Activated CD8-positive, alpha-beta memory T cell treated with anti-CD3 and anti-CD28 coated beads for 36 hours (primary cell): Measurements from ENCODE around the gene AGFG1. TPM values are rescaled to one million over a fixed set of nuclear protein-coding genes. Genes with fewer than 3 reads are reported as not detected.
"Not testable (repeated sequence)": the region's sequence is repeated elsewhere in the genome, so short reads cannot be mapped to it uniquely, and the experiment has no call there.

Experiments
- CTCF ChIA-PET: fragments of 350-600 bp; sonication (Branson Sonifier 250); formaldehyde crosslinking; loops from one replicate; lab custom pipeline; 2021; ENCODE audit warnings: antibody characterized with exemption; lab: Charles Lee
- POLR2A ChIA-PET: fragments of 350-600 bp; sonication (Branson Sonifier 250); formaldehyde crosslinking; loops from one replicate; lab custom pipeline; 2021; ENCODE audit warnings: antibody characterized with exemption; lab: Charles Lee
- total RNA-seq, 2 experiments: library from RNA; stranded (reverse); gene quantifications; one replicate each; pipeline ENCODE4 v1.2.3, GENCODE V29; 2021

The AGFG1 gene
- total RNA-seq, 2 experiments from 2014 or later: 142 to 148 TPM

GRCh38 chr2:227577555-227577954 is 105.6 kb downstream of the AGFG1 start:
- POLR2A ChIA-PET: no interaction called here
- CTCF ChIA-PET: no interaction called here

GRCh38 chr2:227578642-227579041 is 106.7 kb downstream of the AGFG1 start:
- ChIA-PET CTCF (no interaction called here), POLR2A (no interaction called here)

- CTCF ChIA-PET: no interaction called here
- POLR2A ChIA-PET: no interaction called here
Observed at GRCh38 chr2:227579791-227580190, 107.8 kb downstream of the AGFG1 start.

- POLR2A ChIA-PET: no interaction called here
- CTCF ChIA-PET: no interaction called here
Observed at GRCh38 chr2:227582369-227582768, 110.4 kb downstream of the AGFG1 start.

GRCh38 chr2:227592694-227593387 is 120.9 kb downstream of the AGFG1 start:
- CTCF ChIA-PET: no interaction called here
- POLR2A ChIA-PET: no interaction called here

GRCh38 chr2:227595797-227596196 is 123.8 kb downstream of the AGFG1 start:
- CTCF ChIA-PET: no interaction called here
- POLR2A ChIA-PET: no interaction called here

GRCh38 chr2:227597036-227597435 is 125.1 kb downstream of the AGFG1 start:
- ChIA-PET CTCF (no interaction called here), POLR2A (no interaction called here)

GRCh38 chr2:227597998-227598397 is 126.0 kb downstream of the AGFG1 start:
- CTCF ChIA-PET: no interaction called here
- POLR2A ChIA-PET: no interaction called here

- POLR2A ChIA-PET, CTCF ChIA-PET: not testable (repeated sequence)
Observed at GRCh38 chr2:227598835-227599503, 127.0 kb downstream of the AGFG1 start, which contains the start of gene SCYGR2. TSS of gene SCYGR2 (plus strand) at chr2:227598893. CDS start at chr2:227598893, 0 bp downstream.

GRCh38 chr2:227602358-227602757 is 130.4 kb downstream of the AGFG1 start:
- ChIA-PET CTCF (no interaction called here), POLR2A (no interaction called here)

GRCh38 chr2:227606476-227606875 is 134.5 kb downstream of the AGFG1 start:
- ChIA-PET CTCF (no interaction called here), POLR2A (no interaction called here)

- ChIA-PET POLR2A (no interaction called here), CTCF (no interaction called here)
Observed at GRCh38 chr2:227607941-227608340, 136.0 kb downstream of the AGFG1 start.

GRCh38 chr2:227608561-227609338 is 136.8 kb downstream of the AGFG1 start:
- CTCF ChIA-PET: no interaction called here
- POLR2A ChIA-PET: no interaction called here

GRCh38 chr2:227610123-227610522 is 138.2 kb downstream of the AGFG1 start:
- ChIA-PET CTCF (no interaction called here), POLR2A (no interaction called here)

Other genes starting within 250 kb of the AGFG1 start
- 10 to 100 TPM; 68.8 to 69.5 TPM for gene MFF, start 146.9 kb upstream of the AGFG1 start, total RNA-seq
- gene TM4SF20, start 92.8 kb upstream of the AGFG1 start, total RNA-seq: not detected
- not detected for gene SCYGR1, start 84.2 kb upstream of the AGFG1 start, total RNA-seq
- not detected for gene SCYGR2, start 126.7 kb downstream of the AGFG1 start, total RNA-seq
- not detected for gene SCYGR3, start 142.7 kb downstream of the AGFG1 start, total RNA-seq
- gene SCYGR4, start 145.3 kb downstream of the AGFG1 start, total RNA-seq: not detected
- not detected for gene SCYGR5, start 194.6 kb downstream of the AGFG1 start, total RNA-seq
- not detected for gene SLC19A3, start 245.9 kb downstream of the AGFG1 start, total RNA-seq